HepG2 (cell line): ENCODE measurements around the gene BUD23. TPM values are rescaled to one million over a fixed set of nuclear protein-coding genes. Genes with fewer than 3 reads are reported as not detected.

Experiments used
- ATF1 ChIP-seq: IDR thresholded peaks from 2 replicates; pipeline ENCODE4 v1.6.1; 2016; ENCODE audit warnings: mild to moderate bottlenecking, control low read depth
- HMGXB4 ChIP-seq, 2 experiments: sonication (generic) in 1 of 2; formaldehyde crosslinking in 1 of 2; IDR thresholded peaks; 2 replicates each; pipeline versions ENCODE4 v1.4.0 to v1.6.1; 2018 to 2020; ENCODE audit warnings: missing genetic modification reagents in 2 of 2, borderline replicate concordance in 1 of 2, low read depth in 1 of 2, mild to moderate bottlenecking in 1 of 2, missing biosample characterization in 1 of 2
- KDM4B ChIP-seq: sonication (generic); formaldehyde crosslinking; IDR thresholded peaks from 2 replicates; pipeline ENCODE4 v1.4.0; 2020; ENCODE audit warnings: missing genetic modification reagents
- NFE2L1 ChIP-seq: sonication (generic); formaldehyde crosslinking; IDR thresholded peaks from 2 replicates; pipeline ENCODE4 v1.4.0; 2020; ENCODE audit warnings: missing genetic modification reagents, mild to moderate bottlenecking, borderline replicate concordance
- NR2F1 ChIP-seq, 2 experiments: fragments of 450-650 bp in 1 of 2; formaldehyde crosslinking in 1 of 2; IDR thresholded peaks; 2 replicates each; pipeline versions ENCODE4 v1.5.0 to v1.6.1; 2016 to 2020; ENCODE audit warnings: mild to moderate bottlenecking in 1 of 2, missing compliant biosample characterization in 1 of 2, missing genetic modification reagents in 1 of 2, moderate library complexity in 1 of 2
- PHF5A ChIP-seq: IDR thresholded peaks from one replicate; pipeline ENCODE4 v1.6.1; 2018; ENCODE audit warnings: low read depth, missing genetic modification reagents; ENCODE audit not compliant: unreplicated experiment
- PITX1 ChIP-seq: sonication (generic); formaldehyde crosslinking; IDR thresholded peaks from 2 replicates; pipeline ENCODE4 v1.5.1; 2020; ENCODE audit warnings: mild to moderate bottlenecking, missing genetic modification reagents
- SAP130 ChIP-seq: IDR thresholded peaks from 2 replicates; pipeline ENCODE4 v1.6.1; 2016; ENCODE audit warnings: low read depth
- TSC22D2 ChIP-seq: sonication (generic); formaldehyde crosslinking; IDR thresholded peaks from 2 replicates; pipeline ENCODE4 v1.5.1; 2020; ENCODE audit warnings: missing genetic modification reagents, mild to moderate bottlenecking, borderline replicate concordance
- ZBTB21 ChIP-seq: sonication (generic); formaldehyde crosslinking; IDR thresholded peaks from 2 replicates; pipeline ENCODE4 v1.4.0; 2020; ENCODE audit warnings: missing genetic modification reagents
- ZBTB38 ChIP-seq: sonication (generic); formaldehyde crosslinking; IDR thresholded peaks from 2 replicates; pipeline ENCODE4 v1.5.1; 2020; ENCODE audit warnings: mild to moderate bottlenecking, missing genetic modification reagents
- ZBTB7B ChIP-seq: sonication (generic); formaldehyde crosslinking; IDR thresholded peaks from 2 replicates; pipeline ENCODE4 v1.4.0; 2020; ENCODE audit warnings: missing genetic modification reagents
- ZFYVE20 ChIP-seq: sonication (generic); formaldehyde crosslinking; IDR thresholded peaks from 2 replicates; pipeline ENCODE4 v1.8.0; 2023; ENCODE audit warnings: low read depth, mild to moderate bottlenecking, moderate library complexity, missing genetic modification reagents, borderline replicate concordance
- ZMYM3 ChIP-seq: sonication (generic); formaldehyde crosslinking; IDR thresholded peaks from 2 replicates; pipeline ENCODE4 v1.5.1; 2020; ENCODE audit warnings: mild to moderate bottlenecking, missing genetic modification reagents
- ZNF263 ChIP-seq: sonication (generic); formaldehyde crosslinking; IDR thresholded peaks from 2 replicates; pipeline ENCODE4 v1.4.0; 2020; ENCODE audit warnings: missing genetic modification reagents
- ZNF350 ChIP-seq: sonication (generic); formaldehyde crosslinking; IDR thresholded peaks from 2 replicates; pipeline ENCODE4 v1.4.0; 2020; ENCODE audit warnings: mild to moderate bottlenecking, low read depth, missing genetic modification reagents, borderline replicate concordance
- ZNF451 ChIP-seq: sonication (generic); formaldehyde crosslinking; IDR thresholded peaks from 2 replicates; pipeline ENCODE4 v1.5.0; 2020; ENCODE audit warnings: mild to moderate bottlenecking, missing genetic modification reagents
- ZNF543 ChIP-seq: sonication (generic); formaldehyde crosslinking; IDR thresholded peaks from 2 replicates; pipeline ENCODE4 v1.4.0; 2020; ENCODE audit warnings: mild to moderate bottlenecking, missing genetic modification reagents
- ZNF761 ChIP-seq: sonication (generic); formaldehyde crosslinking; conservative IDR thresholded peaks from 2 replicates; pipeline ENCODE4 v1.4.0; 2020; ENCODE audit warnings: mild to moderate bottlenecking, missing genetic modification reagents
- polyA plus RNA-seq, 8 experiments: library from polyadenylated mRNA; depleted of rRNA in 3 of 8; stranded (reverse) in 7 of 8; unstranded in 1 of 8; fragments of >200 nt; fragmentation: Illumina TruSeq in 4 of 8; extraction: Trizol in 4 of 8; gene quantifications; 2 replicates each; pipeline versions ENCODE4 v1.2.1 to v1.2.3, GENCODE V29; 2011 to 2016; ENCODE audit warnings: low read depth in 4 of 8, missing spikeins in 1 of 8, mixed read lengths in 1 of 8; ENCODE audit not compliant: insufficient read depth in 1 of 8
- total RNA-seq, 5 experiments: library from RNA; depleted of rRNA; stranded (reverse); fragments of >200 nt; fragmentation: Illumina TruSeq; extraction: Trizol; gene quantifications; 2 replicates each; pipeline ENCODE4 v1.2.3, GENCODE V29; 2016; ENCODE audit warnings: low read depth in 1 of 5
- TF ChIP-seq, protein P1 (sequence below): sonication (generic); formaldehyde crosslinking; IDR thresholded peaks from 2 replicates; pipeline ENCODE4 v1.9.0; 2021; ENCODE audit warnings: missing genetic modification reagents, borderline replicate concordance
- TF ChIP-seq, protein P2 (sequence below): IDR thresholded peaks from 2 replicates; pipeline ENCODE4 v1.6.1; 2016; ENCODE audit warnings: low read depth, control low read depth
- TF ChIP-seq, protein P3 (sequence below): sonication (generic); formaldehyde crosslinking; IDR thresholded peaks from 2 replicates; pipeline ENCODE4 v1.4.0; 2020; ENCODE audit warnings: missing genetic modification reagents, borderline replicate concordance

Gene BUD23
- total and polyA plus RNA-seq, 2 of the 13 experiments (the other 11 are each of a cell fraction or from before 2014, with no cell fraction given), result 47.5 to 54.5 TPM

- TF ChIP-seq PITX1 (CRISPR knock-in tag), result peak; percentile 53; the same call in 1 of the 2 replicates
- 0 out of 2 replicates have a peak, but pooled peaks have one; percentile 45 for TF ChIP-seq KDM4B
- no peak for TF ChIP-seq ZNF543 (CRISPR knock-in tag)
- TF ChIP-seq, protein P1, sequence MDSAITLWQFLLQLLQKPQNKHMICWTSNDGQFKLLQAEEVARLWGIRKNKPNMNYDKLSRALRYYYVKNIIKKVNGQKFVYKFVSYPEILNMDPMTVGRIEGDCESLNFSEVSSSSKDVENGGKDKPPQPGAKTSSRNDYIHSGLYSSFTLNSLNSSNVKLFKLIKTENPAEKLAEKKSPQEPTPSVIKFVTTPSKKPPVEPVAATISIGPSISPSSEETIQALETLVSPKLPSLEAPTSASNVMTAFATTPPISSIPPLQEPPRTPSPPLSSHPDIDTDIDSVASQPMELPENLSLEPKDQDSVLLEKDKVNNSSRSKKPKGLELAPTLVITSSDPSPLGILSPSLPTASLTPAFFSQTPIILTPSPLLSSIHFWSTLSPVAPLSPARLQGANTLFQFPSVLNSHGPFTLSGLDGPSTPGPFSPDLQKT (CRISPR knock-in tag), result no peak
- TF ChIP-seq, protein P2, sequence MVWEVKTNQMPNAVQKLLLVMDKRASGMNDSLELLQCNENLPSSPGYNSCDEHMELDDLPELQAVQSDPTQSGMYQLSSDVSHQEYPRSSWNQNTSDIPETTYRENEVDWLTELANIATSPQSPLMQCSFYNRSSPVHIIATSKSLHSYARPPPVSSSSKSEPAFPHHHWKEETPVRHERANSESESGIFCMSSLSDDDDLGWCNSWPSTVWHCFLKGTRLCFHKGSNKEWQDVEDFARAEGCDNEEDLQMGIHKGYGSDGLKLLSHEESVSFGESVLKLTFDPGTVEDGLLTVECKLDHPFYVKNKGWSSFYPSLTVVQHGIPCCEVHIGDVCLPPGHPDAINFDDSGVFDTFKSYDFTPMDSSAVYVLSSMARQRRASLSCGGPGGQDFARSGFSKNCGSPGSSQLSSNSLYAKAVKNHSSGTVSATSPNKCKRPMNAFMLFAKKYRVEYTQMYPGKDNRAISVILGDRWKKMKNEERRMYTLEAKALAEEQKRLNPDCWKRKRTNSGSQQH (CRISPR knock-in tag), result peak; percentile 64
- peak; percentile 45; the same call in 1 of the 2 replicates for TF ChIP-seq ZBTB21 (CRISPR knock-in tag)
- TF ChIP-seq ZFYVE20 (CRISPR knock-in tag), result no peak
- TF ChIP-seq, protein P3, sequence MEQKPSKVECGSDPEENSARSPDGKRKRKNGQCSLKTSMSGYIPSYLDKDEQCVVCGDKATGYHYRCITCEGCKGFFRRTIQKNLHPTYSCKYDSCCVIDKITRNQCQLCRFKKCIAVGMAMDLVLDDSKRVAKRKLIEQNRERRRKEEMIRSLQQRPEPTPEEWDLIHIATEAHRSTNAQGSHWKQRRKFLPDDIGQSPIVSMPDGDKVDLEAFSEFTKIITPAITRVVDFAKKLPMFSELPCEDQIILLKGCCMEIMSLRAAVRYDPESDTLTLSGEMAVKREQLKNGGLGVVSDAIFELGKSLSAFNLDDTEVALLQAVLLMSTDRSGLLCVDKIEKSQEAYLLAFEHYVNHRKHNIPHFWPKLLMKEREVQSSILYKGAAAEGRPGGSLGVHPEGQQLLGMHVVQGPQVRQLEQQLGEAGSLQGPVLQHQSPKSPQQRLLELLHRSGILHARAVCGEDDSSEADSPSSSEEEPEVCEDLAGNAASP (CRISPR knock-in tag), result peak; percentile 79; the same call in 1 of the 2 replicates
- TF ChIP-seq ATF1 (CRISPR knock-in tag), result no peak
- TF ChIP-seq ZMYM3, result peak; percentile 90
- no peak for TF ChIP-seq ZNF761 (CRISPR knock-in tag)
- TF ChIP-seq HMGXB4 (CRISPR knock-in tag; IDR thresholded peaks at IDR 0.05; ENCODE audit: borderline replicate concordance in 1 of 2, low read depth in 1 of 2), result peak in 1 of 2 experiments; percentile 64; a peak in 1 of 4 replicates
- peak; percentile 66; the same call in 1 of the 2 replicates for TF ChIP-seq TSC22D2
- no peak for TF ChIP-seq NFE2L1 (CRISPR knock-in tag)
- peak; percentile 59 for TF ChIP-seq PHF5A (CRISPR knock-in tag)
- TF ChIP-seq ZNF263 (CRISPR knock-in tag), result peak; percentile 48; the same call in 1 of the 2 replicates
- peak; percentile 91 for TF ChIP-seq SAP130 (CRISPR knock-in tag)
- TF ChIP-seq ZNF350 (CRISPR knock-in tag), result peak; percentile 73; the same call in 1 of the 2 replicates
- peak; percentile 49; the same call in 1 of the 2 replicates for TF ChIP-seq ZNF451 (CRISPR knock-in tag)
- TF ChIP-seq NR2F1 (CRISPR knock-in tag; IDR thresholded peaks at IDR 0.05), result peak; percentile 52 to 72; a peak in 3 of 4 replicates
- peak; percentile 61; the same call in 1 of the 2 replicates for TF ChIP-seq ZBTB7B (CRISPR knock-in tag)
- TF ChIP-seq ZBTB38 (CRISPR knock-in tag), result 0 out of 2 replicates have a peak, but pooled peaks have one; percentile 50
Measured at GRCh38 chr7:73715648-73716317, 32.4 kb downstream of the BUD23 start (continued).
